Epidermal melanocyte (primary cell): ENCODE data around the gene DYNLT1.
"Not testable (repeated sequence)": the region's sequence is repeated elsewhere in the genome, so short reads cannot be mapped to it uniquely, and the experiment has no call there.

Experiments used
- DNase-seq: peaks from one replicate; pipeline ENCODE4 v3.0.0; 2011; ENCODE audit warnings: low spot score; ENCODE audit not compliant: insufficient read length

The DYNLT1 gene

GRCh38 chr6:158663625-158664165 is 19.2 kb upstream of the DYNLT1 start:
- DNase-seq = no peak

GRCh38 chr6:158662954-158663624 is 18.5 kb upstream of the DYNLT1 start:
- peak; percentile 59 for DNase-seq

- no peak for DNase-seq
Observed at GRCh38 chr6:158662607-158662953, 18.0 kb upstream of the DYNLT1 start.

- DNase-seq = no peak
Observed at GRCh38 chr6:158661156-158661685, 16.7 kb upstream of the DYNLT1 start.

- no peak for DNase-seq
Observed at GRCh38 chr6:158660333-158660754, 15.8 kb upstream of the DYNLT1 start.

- DNase-seq = not testable (repeated sequence)
Observed at GRCh38 chr6:158656986-158657385, 12.4 kb upstream of the DYNLT1 start.

GRCh38 chr6:158655569-158656450 is 11.3 kb upstream of the DYNLT1 start:
- DNase-seq = no peak

- no peak for DNase-seq
Observed at GRCh38 chr6:158654960-158655489, 10.5 kb upstream of the DYNLT1 start.

GRCh38 chr6:158654498-158654897 is 10.0 kb upstream of the DYNLT1 start:
- DNase-seq = no peak

GRCh38 chr6:158653577-158654354 is 9.2 kb upstream of the DYNLT1 start:
- DNase-seq = no peak

- not testable (repeated sequence) for DNase-seq
Observed at GRCh38 chr6:158651981-158652737, 7.6 kb upstream of the DYNLT1 start.

- no peak for DNase-seq
Observed at GRCh38 chr6:158649289-158650143, 5.0 kb upstream of the DYNLT1 start, which contains the start of gene SYTL3. Gene SYTL3, plus strand, starts transcription at chr6:158650054. Its CDS starts 13,215 bp downstream, at chr6:158663269.

GRCh38 chr6:158648682-158649131 is 4.2 kb upstream of the DYNLT1 start:
- no peak for DNase-seq

- no peak for DNase-seq
Observed at GRCh38 chr6:158647501-158647900, 3.0 kb upstream of the DYNLT1 start.

GRCh38 chr6:158646023-158646910 is 1.7 kb upstream of the DYNLT1 start:
- no peak for DNase-seq

- DNase-seq = no peak
Observed at GRCh38 chr6:158645064-158646022, 800 bp upstream of the DYNLT1 start.

GRCh38 chr6:158643836-158644230 is 710 bp downstream of the DYNLT1 start:
- DNase-seq = no peak
